ENCODE data around the gene SMIM45.

Gene SMIM45

DNA sequence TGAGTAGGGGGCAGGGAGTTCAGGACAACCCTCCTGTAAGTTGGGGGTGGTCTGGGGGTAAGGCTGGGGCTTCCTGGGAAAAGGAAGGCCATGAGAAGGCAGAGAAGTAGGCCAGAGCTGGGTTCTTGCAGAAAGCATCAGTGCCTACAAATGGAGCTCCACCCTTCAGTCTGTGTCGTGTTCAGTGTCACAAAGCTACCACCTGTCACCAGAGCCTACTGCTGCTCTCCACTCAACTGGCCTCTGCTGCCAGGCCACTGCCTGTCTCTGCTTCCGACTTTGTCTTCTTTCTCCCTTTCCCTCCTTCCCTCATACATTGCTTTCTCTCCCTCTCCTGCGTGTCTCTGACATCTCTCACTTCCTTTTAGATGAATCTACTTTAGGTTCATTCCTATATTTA, 43.3 kb downstream of the SMIM45 start:
- Histone ChIP-seq H3K79me2 (ENCODE audit: insufficient read depth, low read depth) (no peaks in the 10 kb centered on the region), H3K36me3 (ENCODE audit: insufficient read depth) (no peaks in the 10 kb centered on the region)
- TF ChIP-seq, protein P1, sequence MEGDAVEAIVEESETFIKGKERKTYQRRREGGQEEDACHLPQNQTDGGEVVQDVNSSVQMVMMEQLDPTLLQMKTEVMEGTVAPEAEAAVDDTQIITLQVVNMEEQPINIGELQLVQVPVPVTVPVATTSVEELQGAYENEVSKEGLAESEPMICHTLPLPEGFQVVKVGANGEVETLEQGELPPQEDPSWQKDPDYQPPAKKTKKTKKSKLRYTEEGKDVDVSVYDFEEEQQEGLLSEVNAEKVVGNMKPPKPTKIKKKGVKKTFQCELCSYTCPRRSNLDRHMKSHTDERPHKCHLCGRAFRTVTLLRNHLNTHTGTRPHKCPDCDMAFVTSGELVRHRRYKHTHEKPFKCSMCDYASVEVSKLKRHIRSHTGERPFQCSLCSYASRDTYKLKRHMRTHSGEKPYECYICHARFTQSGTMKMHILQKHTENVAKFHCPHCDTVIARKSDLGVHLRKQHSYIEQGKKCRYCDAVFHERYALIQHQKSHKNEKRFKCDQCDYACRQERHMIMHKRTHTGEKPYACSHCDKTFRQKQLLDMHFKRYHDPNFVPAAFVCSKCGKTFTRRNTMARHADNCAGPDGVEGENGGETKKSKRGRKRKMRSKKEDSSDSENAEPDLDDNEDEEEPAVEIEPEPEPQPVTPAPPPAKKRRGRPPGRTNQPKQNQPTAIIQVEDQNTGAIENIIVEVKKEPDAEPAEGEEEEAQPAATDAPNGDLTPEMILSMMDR (conservative IDR thresholded peaks at IDR 0.05; ENCODE audit: low read depth, low read length), result no peak

GRCh38 chr22:41996826-41997225, 44.9 kb downstream of the SMIM45 start:
- no peak overlapping the region for H3K27ac ChIP-seq
- H3K4me3 ChIP-seq (IDR thresholded peaks at IDR 0.05; ENCODE audit: insufficient read depth, low read depth, low read length), result no peak overlapping the region
- no peak overlapping the region for H2AFZ ChIP-seq (ENCODE audit: low read depth)
- no peaks in the 10 kb centered on the region for H4K20me1 ChIP-seq (ENCODE audit: insufficient read depth)
- no peak overlapping the region for H3K4me2 ChIP-seq
- H3K4me1 ChIP-seq (ENCODE audit: low read depth, poor library complexity, severe bottlenecking), result peaks cover 13% of the 10 kb centered on the region
- TF ChIP-seq, protein P1 (conservative IDR thresholded peaks at IDR 0.05; ENCODE audit: low read depth, low read length), result no peak
- H3K36me3 ChIP-seq (ENCODE audit: insufficient read depth), result no peaks in the 10 kb centered on the region
- no peaks in the 10 kb centered on the region for H3K79me2 ChIP-seq (ENCODE audit: insufficient read depth, low read depth)
- H3K27me3 ChIP-seq (ENCODE audit: insufficient read depth, low read depth), result no peaks in the 10 kb centered on the region
- H3K9ac ChIP-seq, result no peak overlapping the region

More for the DNA sequence above, 43.3 kb downstream of the SMIM45 start:
- Histone ChIP-seq H3K4me3 (IDR thresholded peaks at IDR 0.05; ENCODE audit: insufficient read depth, low read depth, low read length) (no peak overlapping the region), H2AFZ (ENCODE audit: low read depth) (no peak overlapping the region), H3K27ac (no peak overlapping the region), H3K9ac (no peak overlapping the region), H3K4me2 (no peak overlapping the region), H3K4me1 (ENCODE audit: low read depth, poor library complexity, severe bottlenecking) (peaks cover 13% of the 10 kb centered on the region), H3K27me3 (ENCODE audit: insufficient read depth, low read depth) (no peaks in the 10 kb centered on the region), H4K20me1 (ENCODE audit: insufficient read depth) (no peaks in the 10 kb centered on the region)

GRCh38 chr22:41998361-41999261, 46.7 kb downstream of the SMIM45 start, which contains the start of gene WBP2NL:
WBP2NL (plus strand) TSS chr22:41998788; CDS start chr22:41998819, 31 bp downstream.
- TF ChIP-seq, protein P1 (conservative IDR thresholded peaks at IDR 0.05; ENCODE audit: low read depth, low read length), result no peak
- Histone ChIP-seq H4K20me1 (ENCODE audit: insufficient read depth) (no peaks in the 10 kb centered on the region), H3K9ac (peak within 1 kb of the TSS; percentile 88), H3K4me2 (peak within 1 kb of the TSS; percentile 47), H3K4me1 (ENCODE audit: low read depth, poor library complexity, severe bottlenecking) (peaks cover 13% of the 10 kb centered on the region), H3K4me3 (IDR thresholded peaks at IDR 0.05; ENCODE audit: insufficient read depth, low read depth, low read length) (no peak within 1 kb of the TSS), H3K36me3 (ENCODE audit: insufficient read depth) (no peaks in the 10 kb centered on the region), H2AFZ (ENCODE audit: low read depth) (peak within 1 kb of the TSS; percentile 78), H3K27ac (peak within 1 kb of the TSS; percentile 78), H3K27me3 (ENCODE audit: insufficient read depth, low read depth) (no peaks in the 10 kb centered on the region), H3K79me2 (ENCODE audit: insufficient read depth, low read depth) (no peaks in the 10 kb centered on the region)

DNA sequence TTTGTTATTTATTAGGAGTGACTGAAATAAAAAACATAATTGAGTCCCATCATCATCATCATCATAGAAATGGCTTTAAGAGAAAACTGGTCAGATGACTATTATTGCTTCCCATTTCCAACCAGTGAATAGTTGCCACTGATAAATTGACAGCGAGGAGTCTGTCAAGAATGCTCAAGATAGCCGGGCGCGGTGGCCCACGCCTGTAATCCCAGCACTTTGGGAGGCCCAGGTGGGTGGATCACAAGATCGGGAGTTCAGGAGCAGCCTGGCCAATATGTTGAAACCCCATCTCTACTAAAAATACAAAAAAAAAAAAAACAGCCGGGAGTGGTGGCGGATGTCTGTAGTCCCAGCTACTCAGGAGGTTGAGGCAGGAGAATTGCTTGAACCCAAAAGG, 48.5 kb downstream of the SMIM45 start:
- no peak overlapping the region for H2AFZ ChIP-seq (ENCODE audit: low read depth)
- no peaks in the 10 kb centered on the region for H4K20me1 ChIP-seq (ENCODE audit: insufficient read depth)
- H3K27ac ChIP-seq, result no peak overlapping the region
- no peaks in the 10 kb centered on the region for H3K27me3 ChIP-seq (ENCODE audit: insufficient read depth, low read depth)
- H3K36me3 ChIP-seq (ENCODE audit: insufficient read depth), result no peaks in the 10 kb centered on the region
- TF ChIP-seq, protein P1 (conservative IDR thresholded peaks at IDR 0.05; ENCODE audit: low read depth, low read length), result no peak
- H3K4me1 ChIP-seq (ENCODE audit: low read depth, poor library complexity, severe bottlenecking), result peaks cover 13% of the 10 kb centered on the region
- H3K9ac ChIP-seq, result no peak overlapping the region
- no peak overlapping the region for H3K4me3 ChIP-seq (IDR thresholded peaks at IDR 0.05; ENCODE audit: insufficient read depth, low read depth, low read length)
- H3K4me2 ChIP-seq, result no peak overlapping the region
- no peaks in the 10 kb centered on the region for H3K79me2 ChIP-seq (ENCODE audit: insufficient read depth, low read depth)
